HL-60 (cell line): ENCODE measurements around the gene ZBTB47.

Experiments
- POLR2AphosphoS5 ChIP-seq: IDR thresholded peaks from 2 replicates; pipeline ENCODE4 v1.6.1; 2012; ENCODE audit warnings: low read depth
- SPI1 ChIP-seq: IDR thresholded peaks from 2 replicates; pipeline ENCODE4 v1.6.1; 2012; ENCODE audit warnings: low read depth, mild to moderate bottlenecking, borderline replicate concordance
- TF ChIP-seq, protein P1 (sequence below): IDR thresholded peaks from one replicate; pipeline ENCODE4 v1.5.1; 2011; ENCODE audit warnings: low read length, control low read depth, inconsistent platforms; ENCODE audit not compliant: insufficient read depth
- TF ChIP-seq, protein P2 (sequence below): IDR thresholded peaks from 2 replicates; pipeline ENCODE4 v1.6.1; 2012; ENCODE audit warnings: low read depth; ENCODE audit not compliant: insufficient replicate concordance

DNA sequence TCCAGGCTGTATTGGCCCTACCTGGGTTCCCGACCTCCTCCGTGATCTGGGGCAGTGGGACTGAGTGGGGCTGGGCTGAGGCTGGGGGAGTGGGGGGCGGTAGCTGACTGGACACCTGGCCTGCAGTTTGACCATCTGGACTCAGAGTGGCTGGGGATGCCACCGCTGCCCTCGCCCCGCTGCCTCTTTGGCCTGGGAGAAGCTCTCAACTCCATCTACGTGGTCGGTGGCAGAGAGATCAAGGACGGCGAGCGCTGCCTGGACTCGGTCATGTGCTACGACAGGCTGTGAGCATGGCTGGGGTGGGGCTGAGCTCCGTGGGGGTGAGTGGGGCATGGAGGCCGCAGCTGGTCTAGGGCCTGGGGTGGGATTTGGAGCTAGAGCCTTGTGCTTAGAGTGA, 34.5 kb downstream of the ZBTB47 start:
- TF ChIP-seq, protein P1, sequence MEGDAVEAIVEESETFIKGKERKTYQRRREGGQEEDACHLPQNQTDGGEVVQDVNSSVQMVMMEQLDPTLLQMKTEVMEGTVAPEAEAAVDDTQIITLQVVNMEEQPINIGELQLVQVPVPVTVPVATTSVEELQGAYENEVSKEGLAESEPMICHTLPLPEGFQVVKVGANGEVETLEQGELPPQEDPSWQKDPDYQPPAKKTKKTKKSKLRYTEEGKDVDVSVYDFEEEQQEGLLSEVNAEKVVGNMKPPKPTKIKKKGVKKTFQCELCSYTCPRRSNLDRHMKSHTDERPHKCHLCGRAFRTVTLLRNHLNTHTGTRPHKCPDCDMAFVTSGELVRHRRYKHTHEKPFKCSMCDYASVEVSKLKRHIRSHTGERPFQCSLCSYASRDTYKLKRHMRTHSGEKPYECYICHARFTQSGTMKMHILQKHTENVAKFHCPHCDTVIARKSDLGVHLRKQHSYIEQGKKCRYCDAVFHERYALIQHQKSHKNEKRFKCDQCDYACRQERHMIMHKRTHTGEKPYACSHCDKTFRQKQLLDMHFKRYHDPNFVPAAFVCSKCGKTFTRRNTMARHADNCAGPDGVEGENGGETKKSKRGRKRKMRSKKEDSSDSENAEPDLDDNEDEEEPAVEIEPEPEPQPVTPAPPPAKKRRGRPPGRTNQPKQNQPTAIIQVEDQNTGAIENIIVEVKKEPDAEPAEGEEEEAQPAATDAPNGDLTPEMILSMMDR, result no peak
- TF ChIP-seq POLR2AphosphoS5 (no peak), SPI1 (no peak)
- TF ChIP-seq, protein P2, sequence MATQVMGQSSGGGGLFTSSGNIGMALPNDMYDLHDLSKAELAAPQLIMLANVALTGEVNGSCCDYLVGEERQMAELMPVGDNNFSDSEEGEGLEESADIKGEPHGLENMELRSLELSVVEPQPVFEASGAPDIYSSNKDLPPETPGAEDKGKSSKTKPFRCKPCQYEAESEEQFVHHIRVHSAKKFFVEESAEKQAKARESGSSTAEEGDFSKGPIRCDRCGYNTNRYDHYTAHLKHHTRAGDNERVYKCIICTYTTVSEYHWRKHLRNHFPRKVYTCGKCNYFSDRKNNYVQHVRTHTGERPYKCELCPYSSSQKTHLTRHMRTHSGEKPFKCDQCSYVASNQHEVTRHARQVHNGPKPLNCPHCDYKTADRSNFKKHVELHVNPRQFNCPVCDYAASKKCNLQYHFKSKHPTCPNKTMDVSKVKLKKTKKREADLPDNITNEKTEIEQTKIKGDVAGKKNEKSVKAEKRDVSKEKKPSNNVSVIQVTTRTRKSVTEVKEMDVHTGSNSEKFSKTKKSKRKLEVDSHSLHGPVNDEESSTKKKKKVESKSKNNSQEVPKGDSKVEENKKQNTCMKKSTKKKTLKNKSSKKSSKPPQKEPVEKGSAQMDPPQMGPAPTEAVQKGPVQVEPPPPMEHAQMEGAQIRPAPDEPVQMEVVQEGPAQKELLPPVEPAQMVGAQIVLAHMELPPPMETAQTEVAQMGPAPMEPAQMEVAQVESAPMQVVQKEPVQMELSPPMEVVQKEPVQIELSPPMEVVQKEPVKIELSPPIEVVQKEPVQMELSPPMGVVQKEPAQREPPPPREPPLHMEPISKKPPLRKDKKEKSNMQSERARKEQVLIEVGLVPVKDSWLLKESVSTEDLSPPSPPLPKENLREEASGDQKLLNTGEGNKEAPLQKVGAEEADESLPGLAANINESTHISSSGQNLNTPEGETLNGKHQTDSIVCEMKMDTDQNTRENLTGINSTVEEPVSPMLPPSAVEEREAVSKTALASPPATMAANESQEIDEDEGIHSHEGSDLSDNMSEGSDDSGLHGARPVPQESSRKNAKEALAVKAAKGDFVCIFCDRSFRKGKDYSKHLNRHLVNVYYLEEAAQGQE, result no peak
